ENCODE results near the gene SEMA5B.

The SEMA5B gene

DNA sequence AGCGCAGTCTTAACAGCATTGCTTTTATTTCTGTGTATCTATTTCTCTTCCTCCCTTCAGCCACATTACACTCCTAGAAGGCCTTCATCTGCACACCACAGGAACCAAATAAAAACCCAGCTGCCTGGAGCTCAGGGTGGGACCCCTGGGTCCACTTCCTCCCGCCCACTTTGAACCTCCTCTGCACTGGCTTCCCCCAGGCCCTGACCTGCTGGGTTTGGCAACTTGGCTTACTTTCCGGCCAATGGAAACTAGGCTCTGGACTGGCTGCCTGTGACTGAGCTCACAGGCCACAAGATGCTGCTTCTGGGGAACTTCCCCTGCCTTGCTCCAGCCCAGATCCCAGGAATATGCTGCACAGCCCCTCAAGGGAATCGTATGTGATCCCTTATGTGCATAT, 89.8 kb downstream of the SEMA5B start:
- H3K27ac ChIP-seq (ENCODE audit: extremely low read depth, low read depth, low read length): no peak overlapping the region
- no peak overlapping the region for H3K4me3 ChIP-seq (ENCODE audit: low read depth, low read length)
- no peaks in the 10 kb centered on the region for H3K36me3 ChIP-seq (ENCODE audit: control insufficient read depth in 2 of 2, insufficient read depth in 1 of 2, low read length in 2 of 2)
- H3K9me3 ChIP-seq (ENCODE audit: control insufficient read depth, insufficient read depth, low read depth, low read length): no peaks in the 10 kb centered on the region
- no peaks in the 10 kb centered on the region for H3K4me1 ChIP-seq (ENCODE audit: control insufficient read depth, insufficient read depth, low read length)
- CTCF ChIA-PET: no interaction called here
- POLR2A ChIA-PET: no interaction called here
- TF ChIP-seq ZEB2 (tag by site-specific recombination; IDR thresholded peaks at IDR 0.05) (no peak), SP7 (tag by site-specific recombination; IDR thresholded peaks at IDR 0.05) (no peak), BCL11B (tag by site-specific recombination; IDR thresholded peaks at IDR 0.05; ENCODE audit: low read depth) (no peak), ZFHX2 (tag by site-specific recombination; conservative IDR thresholded peaks at IDR 0.05) (0 out of 2 replicates have a peak, but pooled peaks have one; percentile 14), ZIC2 (tag by site-specific recombination; IDR thresholded peaks at IDR 0.05) (peak; percentile 83), ZNF175 (tag by site-specific recombination; IDR thresholded peaks at IDR 0.05) (no peak), ZNF521 (tag by site-specific recombination; IDR thresholded peaks at IDR 0.05) (no peak), ZNF324 (tag by site-specific recombination; IDR thresholded peaks at IDR 0.05) (no peak)
- TF ChIP-seq, protein P1, sequence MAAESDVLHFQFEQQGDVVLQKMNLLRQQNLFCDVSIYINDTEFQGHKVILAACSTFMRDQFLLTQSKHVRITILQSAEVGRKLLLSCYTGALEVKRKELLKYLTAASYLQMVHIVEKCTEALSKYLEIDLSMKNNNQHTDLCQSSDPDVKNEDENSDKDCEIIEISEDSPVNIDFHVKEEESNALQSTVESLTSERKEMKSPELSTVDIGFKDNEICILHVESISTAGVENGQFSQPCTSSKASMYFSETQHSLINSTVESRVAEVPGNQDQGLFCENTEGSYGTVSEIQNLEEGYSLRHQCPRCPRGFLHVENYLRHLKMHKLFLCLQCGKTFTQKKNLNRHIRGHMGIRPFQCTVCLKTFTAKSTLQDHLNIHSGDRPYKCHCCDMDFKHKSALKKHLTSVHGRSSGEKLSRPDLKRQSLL (tag by site-specific recombination; IDR thresholded peaks at IDR 0.05): no peak
- TF ChIP-seq, protein P2, sequence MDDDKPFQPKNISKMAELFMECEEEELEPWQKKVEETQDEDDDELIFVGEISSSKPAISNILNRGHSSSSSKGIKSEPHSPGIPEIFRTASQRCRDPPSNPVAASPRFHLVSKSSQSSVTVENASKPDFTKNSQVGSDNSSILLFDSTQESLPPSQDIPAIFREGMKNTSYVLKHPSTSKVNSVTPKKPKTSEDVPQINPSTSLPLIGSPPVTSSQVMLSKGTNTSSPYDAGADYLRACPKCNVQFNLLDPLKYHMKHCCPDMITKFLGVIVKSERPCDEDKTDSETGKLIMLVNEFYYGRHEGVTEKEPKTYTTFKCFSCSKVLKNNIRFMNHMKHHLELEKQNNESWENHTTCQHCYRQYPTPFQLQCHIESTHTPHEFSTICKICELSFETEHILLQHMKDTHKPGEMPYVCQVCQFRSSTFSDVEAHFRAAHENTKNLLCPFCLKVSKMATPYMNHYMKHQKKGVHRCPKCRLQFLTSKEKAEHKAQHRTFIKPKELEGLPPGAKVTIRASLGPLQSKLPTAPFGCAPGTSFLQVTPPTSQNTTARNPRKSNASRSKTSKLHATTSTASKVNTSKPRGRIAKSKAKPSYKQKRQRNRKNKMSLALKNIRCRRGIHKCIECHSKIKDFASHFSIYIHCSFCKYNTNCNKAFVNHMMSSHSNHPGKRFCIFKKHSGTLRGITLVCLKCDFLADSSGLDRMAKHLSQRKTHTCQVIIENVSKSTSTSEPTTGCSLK (tag by site-specific recombination; IDR thresholded peaks at IDR 0.05): no peak

DNA sequence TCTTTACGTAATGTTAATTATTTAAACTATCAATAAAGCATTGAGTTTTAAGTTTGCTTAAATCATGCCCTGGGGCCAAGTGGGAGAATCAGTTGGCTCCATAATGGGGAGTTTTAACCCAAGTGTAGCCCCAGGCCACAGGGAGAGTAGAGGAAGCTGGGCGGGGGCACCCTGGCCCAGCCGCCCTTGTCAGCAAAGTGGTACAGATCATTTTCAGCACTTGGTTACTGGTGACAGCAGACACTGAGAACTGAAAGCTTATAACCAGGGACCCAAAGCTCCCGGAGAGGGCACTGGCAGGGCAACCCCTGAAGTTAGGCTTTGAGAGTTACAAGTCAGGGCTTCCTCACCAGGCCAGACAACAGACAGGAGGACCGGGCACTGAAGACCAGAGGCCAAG, 90.6 kb downstream of the SEMA5B start:
- no peaks in the 10 kb centered on the region for H3K4me1 ChIP-seq (ENCODE audit: control insufficient read depth, insufficient read depth, low read length)
- H3K27ac ChIP-seq (ENCODE audit: extremely low read depth, low read depth, low read length): no peak overlapping the region
- TF ChIP-seq, protein P3, sequence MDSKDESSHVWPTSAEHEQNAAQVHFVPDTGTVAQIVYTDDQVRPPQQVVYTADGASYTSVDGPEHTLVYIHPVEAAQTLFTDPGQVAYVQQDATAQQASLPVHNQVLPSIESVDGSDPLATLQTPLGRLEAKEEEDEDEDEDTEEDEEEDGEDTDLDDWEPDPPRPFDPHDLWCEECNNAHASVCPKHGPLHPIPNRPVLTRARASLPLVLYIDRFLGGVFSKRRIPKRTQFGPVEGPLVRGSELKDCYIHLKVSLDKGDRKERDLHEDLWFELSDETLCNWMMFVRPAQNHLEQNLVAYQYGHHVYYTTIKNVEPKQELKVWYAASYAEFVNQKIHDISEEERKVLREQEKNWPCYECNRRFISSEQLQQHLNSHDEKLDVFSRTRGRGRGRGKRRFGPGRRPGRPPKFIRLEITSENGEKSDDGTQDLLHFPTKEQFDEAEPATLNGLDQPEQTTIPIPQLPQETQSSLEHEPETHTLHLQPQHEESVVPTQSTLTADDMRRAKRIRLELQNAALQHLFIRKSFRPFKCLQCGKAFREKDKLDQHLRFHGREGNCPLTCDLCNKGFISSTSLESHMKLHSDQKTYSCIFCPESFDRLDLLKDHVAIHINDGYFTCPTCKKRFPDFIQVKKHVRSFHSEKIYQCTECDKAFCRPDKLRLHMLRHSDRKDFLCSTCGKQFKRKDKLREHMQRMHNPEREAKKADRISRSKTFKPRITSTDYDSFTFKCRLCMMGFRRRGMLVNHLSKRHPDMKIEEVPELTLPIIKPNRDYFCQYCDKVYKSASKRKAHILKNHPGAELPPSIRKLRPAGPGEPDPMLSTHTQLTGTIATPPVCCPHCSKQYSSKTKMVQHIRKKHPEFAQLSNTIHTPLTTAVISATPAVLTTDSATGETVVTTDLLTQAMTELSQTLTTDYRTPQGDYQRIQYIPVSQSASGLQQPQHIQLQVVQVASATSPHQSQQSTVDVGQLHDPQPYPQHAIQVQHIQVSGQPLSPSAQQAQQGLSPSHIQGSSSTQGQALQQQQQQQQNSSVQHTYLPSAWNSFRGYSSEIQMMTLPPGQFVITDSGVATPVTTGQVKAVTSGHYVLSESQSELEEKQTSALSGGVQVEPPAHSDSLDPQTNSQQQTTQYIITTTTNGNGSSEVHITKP (tag by site-specific recombination; IDR thresholded peaks at IDR 0.05): peak; percentile 25; the same call in 1 of the 2 replicates
- no peak for TF ChIP-seq ZBTB17 (tag by site-specific recombination; IDR thresholded peaks at IDR 0.05)
- H3K36me3 ChIP-seq (ENCODE audit: control insufficient read depth in 2 of 2, insufficient read depth in 1 of 2, low read length in 2 of 2): no peaks in the 10 kb centered on the region
- H3K4me3 ChIP-seq (ENCODE audit: low read depth, low read length): no peak overlapping the region
- POLR2A ChIA-PET: no interaction called here
- CTCF ChIA-PET: interaction anchor here (0.6 kb wide), 1 partner anchor 11 kb away, joined by 3 read pairs; no protein-coding TSS in a partner anchor
- H3K9me3 ChIP-seq (ENCODE audit: control insufficient read depth, insufficient read depth, low read depth, low read length): no peaks in the 10 kb centered on the region

DNA sequence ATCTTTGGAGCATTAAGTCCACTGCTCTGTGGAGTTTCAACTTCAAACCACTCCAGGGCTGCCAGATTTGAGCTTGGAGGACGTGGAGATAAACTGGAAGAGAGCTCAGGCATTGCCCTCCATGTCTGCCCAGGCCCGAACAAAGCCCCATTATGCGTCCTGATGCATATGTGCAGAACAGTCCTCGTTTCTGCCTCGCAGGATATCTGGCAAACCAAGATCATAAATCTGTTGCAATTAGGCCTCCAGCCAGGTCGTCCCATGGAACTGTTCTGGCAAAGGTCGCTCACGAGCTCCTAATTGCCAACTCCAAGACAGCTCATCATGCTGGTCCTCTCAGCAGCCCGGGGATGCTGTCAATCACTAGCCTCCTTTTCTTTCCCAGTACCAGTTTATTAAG, 91.2 kb downstream of the SEMA5B start:
- Histone ChIP-seq H3K4me3 (ENCODE audit: low read depth, low read length) (no peak overlapping the region), H3K27ac (ENCODE audit: extremely low read depth, low read depth, low read length) (no peak overlapping the region), H3K9me3 (ENCODE audit: control insufficient read depth, insufficient read depth, low read depth, low read length) (no peaks in the 10 kb centered on the region), H3K36me3 (ENCODE audit: control insufficient read depth in 2 of 2, insufficient read depth in 1 of 2, low read length in 2 of 2) (no peaks in the 10 kb centered on the region), H3K4me1 (ENCODE audit: control insufficient read depth, insufficient read depth, low read length) (no peaks in the 10 kb centered on the region)
- ChIA-PET POLR2A (no interaction called here), CTCF (interaction anchor here (0.5 to 0.8 kb wide), 2 partner anchors 92 to 322 kb away, joined by 3 read pairs; no protein-coding TSS in a partner anchor)
- TF ChIP-seq, protein P4, sequence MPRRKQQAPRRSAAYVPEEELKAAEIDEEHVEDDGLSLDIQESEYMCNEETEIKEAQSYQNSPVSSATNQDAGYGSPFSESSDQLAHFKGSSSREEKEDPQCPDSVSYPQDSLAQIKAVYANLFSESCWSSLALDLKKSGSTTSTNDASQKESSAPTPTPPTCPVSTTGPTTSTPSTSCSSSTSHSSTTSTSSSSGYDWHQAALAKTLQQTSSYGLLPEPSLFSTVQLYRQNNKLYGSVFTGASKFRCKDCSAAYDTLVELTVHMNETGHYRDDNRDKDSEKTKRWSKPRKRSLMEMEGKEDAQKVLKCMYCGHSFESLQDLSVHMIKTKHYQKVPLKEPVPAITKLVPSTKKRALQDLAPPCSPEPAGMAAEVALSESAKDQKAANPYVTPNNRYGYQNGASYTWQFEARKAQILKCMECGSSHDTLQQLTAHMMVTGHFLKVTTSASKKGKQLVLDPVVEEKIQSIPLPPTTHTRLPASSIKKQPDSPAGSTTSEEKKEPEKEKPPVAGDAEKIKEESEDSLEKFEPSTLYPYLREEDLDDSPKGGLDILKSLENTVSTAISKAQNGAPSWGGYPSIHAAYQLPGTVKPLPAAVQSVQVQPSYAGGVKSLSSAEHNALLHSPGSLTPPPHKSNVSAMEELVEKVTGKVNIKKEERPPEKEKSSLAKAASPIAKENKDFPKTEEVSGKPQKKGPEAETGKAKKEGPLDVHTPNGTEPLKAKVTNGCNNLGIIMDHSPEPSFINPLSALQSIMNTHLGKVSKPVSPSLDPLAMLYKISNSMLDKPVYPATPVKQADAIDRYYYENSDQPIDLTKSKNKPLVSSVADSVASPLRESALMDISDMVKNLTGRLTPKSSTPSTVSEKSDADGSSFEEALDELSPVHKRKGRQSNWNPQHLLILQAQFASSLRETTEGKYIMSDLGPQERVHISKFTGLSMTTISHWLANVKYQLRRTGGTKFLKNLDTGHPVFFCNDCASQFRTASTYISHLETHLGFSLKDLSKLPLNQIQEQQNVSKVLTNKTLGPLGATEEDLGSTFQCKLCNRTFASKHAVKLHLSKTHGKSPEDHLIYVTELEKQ (tag by site-specific recombination; IDR thresholded peaks at IDR 0.05; ENCODE audit: borderline replicate concordance): no peak
- no peak for TF ChIP-seq ZNF138 (tag by site-specific recombination; IDR thresholded peaks at IDR 0.05; ENCODE audit: borderline replicate concordance)
- TF ChIP-seq ZNF501 (tag by site-specific recombination; IDR thresholded peaks at IDR 0.05): no peak
- TF ChIP-seq ZNF792 (tag by site-specific recombination; IDR thresholded peaks at IDR 0.05): no peak
- TF ChIP-seq, protein P5, sequence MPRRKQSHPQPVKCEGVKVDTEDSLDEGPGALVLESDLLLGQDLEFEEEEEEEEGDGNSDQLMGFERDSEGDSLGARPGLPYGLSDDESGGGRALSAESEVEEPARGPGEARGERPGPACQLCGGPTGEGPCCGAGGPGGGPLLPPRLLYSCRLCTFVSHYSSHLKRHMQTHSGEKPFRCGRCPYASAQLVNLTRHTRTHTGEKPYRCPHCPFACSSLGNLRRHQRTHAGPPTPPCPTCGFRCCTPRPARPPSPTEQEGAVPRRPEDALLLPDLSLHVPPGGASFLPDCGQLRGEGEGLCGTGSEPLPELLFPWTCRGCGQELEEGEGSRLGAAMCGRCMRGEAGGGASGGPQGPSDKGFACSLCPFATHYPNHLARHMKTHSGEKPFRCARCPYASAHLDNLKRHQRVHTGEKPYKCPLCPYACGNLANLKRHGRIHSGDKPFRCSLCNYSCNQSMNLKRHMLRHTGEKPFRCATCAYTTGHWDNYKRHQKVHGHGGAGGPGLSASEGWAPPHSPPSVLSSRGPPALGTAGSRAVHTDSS (tag by site-specific recombination; IDR thresholded peaks at IDR 0.05): no peak
- no peak for TF ChIP-seq ZNF549 (tag by site-specific recombination; IDR thresholded peaks at IDR 0.05)
- TF ChIP-seq IKZF3 (tag by site-specific recombination; IDR thresholded peaks at IDR 0.05): no peak
- TF ChIP-seq ZNF2 (tag by site-specific recombination; IDR thresholded peaks at IDR 0.05): no peak

Measured in HEK293 (cell line).